Right lobe of liver (tissue), 6 donors: ENCODE measurements around the gene CPB2. TPM values are rescaled to one million over a fixed set of nuclear protein-coding genes. Genes with fewer than 3 reads are reported as not detected.

ENCODE experiments used
- ATAC-seq, 4 donors: fragments of 200-7000 bp; cut with Tn5 transposase; one replicate each; pipeline ENCODE4 v1.9.1; 2020; ENCODE audit warnings: mild to moderate bottlenecking in 4 of 4, moderate library complexity in 4 of 4
- DNase-seq, 3 donors: peaks; one replicate each; pipeline ENCODE4 v3.0.0-alpha.2; 2020
- H3K27ac ChIP-seq, 3 donors: fragments of 200-600 bp; one replicate each; pipeline ENCODE4 v1.8.0; 2022
- H3K27me3 ChIP-seq, 2 donors: fragments of 200-600 bp; one replicate each; pipeline ENCODE4 v1.8.0; 2022
- H3K36me3 ChIP-seq, 4 donors: fragments of 200-600 bp; sonication (generic) in 1 of 4; one replicate each; pipeline versions ENCODE4 v1.5.1 to v1.8.0; 2017 to 2022; ENCODE audit warnings: control low read depth in 1 of 4
- H3K4me1 ChIP-seq, 4 donors: fragments of 200-600 bp; sonication (generic) in 1 of 4; one replicate each; pipeline versions ENCODE4 v1.5.1 to v1.8.0; 2017 to 2022; ENCODE audit warnings: control low read depth in 1 of 4
- H3K4me3 ChIP-seq, 3 donors: fragments of 200-600 bp; one replicate each; pipeline ENCODE4 v1.8.0; 2022
- H3K9me3 ChIP-seq, 4 donors: fragments of 200-600 bp; sonication (generic) in 1 of 4; one replicate each; pipeline versions ENCODE4 v1.5.1 to v1.8.0; 2017 to 2022; ENCODE audit warnings: control low read depth in 1 of 4
- POLR2A ChIP-seq: fragments of 450-650 bp; IDR thresholded peaks from one replicate; pipeline ENCODE4 v1.6.1; 2017; ENCODE audit warnings: antibody characterized with exemption, mild to moderate bottlenecking
- WGBS: methylation state at CpG from one replicate; pipeline ENCODE4 v1.1.6; 2018; ENCODE audit warnings: low coverage, low lambda C conversion rate; ENCODE audit not compliant: insufficient coverage; ENCODE audit errors: missing lambda C conversion rate; 5-methylcytosine and 5-hydroxymethylcytosine counted together
- intact Hi-C, 2 donors: fragments of 100-400 bp; cut with DNase I; formaldehyde crosslinking; loops; one replicate each; pipeline versions ENCODE4 v1.11.2 to v1.14.1; 2022
- total RNA-seq, 6 experiments: library from RNA; depleted of rRNA in 2 of 6; stranded (reverse); fragments of >200 nt in 2 of 6; fragmentation: NEBNext Ultra II Directional in 3 of 6; extraction: Animal tissue kit (Norgen Biotek cat#: 25700) in 3 of 6; gene quantifications; one replicate each; pipeline versions ENCODE4 v1.1.0 to v1.2.4, GENCODE V29; 2016 to 2023
- TF ChIP-seq, protein P1 (sequence below), 4 donors: fragments of 200-600 bp in 3 of 4; fragments of 450-650 bp in 1 of 4; IDR thresholded peaks; one replicate each; pipeline versions ENCODE4 v1.5.1 to v1.8.0; 2016 to 2022; ENCODE audit warnings: antibody characterized with exemption in 4 of 4, mild to moderate bottlenecking in 2 of 4
- donor health status: DM: no; HTN: yes; CAD: no.
- donor health status: DM: no; HTN: no; CAD: no.
- donor health status: DM: no; HTN: no; CAD: no.
- donor health status: DM: no; HTN: yes; CAD: no.
- donor health status: DM: no; HTN: yes; CAD: no.

Gene CPB2
- total RNA-seq, 6 experiments from 2014 or later, result 342 to 693 (median 554) TPM

DNA sequence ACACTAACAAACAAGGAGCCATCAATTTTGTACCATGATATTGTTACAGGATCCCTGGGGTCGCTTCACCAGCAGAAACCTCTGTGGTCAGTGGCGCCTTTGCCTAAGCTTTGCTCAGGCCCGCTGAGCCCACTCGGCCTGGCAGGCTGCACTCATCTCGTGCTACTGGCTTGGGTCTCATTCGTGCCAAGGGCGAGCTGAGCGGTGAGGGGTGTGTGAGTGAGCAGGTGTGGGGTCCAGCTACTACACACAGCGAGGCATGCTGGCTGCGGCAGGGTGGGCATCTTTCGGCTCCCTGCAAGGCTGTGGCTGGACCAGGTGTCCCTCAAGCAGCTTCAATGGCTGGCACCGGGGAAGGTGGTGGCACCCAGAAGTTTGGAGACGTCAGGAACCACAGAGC, 19.1 kb downstream of the CPB2 start:
- peak in 3 of 4 donors; percentile 12 to 25 (median 14) for ATAC-seq
- Histone ChIP-seq H3K36me3 (peaks cover 0 to 79% (median 38%) of the 10 kb centered on the region in 4 donors), H3K4me1 (no peaks in the 10 kb centered on the region), H3K27me3 (no peaks in the 10 kb centered on the region), H3K9me3 (no peaks in the 10 kb centered on the region), H3K27ac (no peak overlapping the region), H3K4me3 (no peak overlapping the region)
- intact Hi-C loops, result no loop called here
- 93% methylated on average over 11 of the region's 13 CpGs for WGBS
- TF ChIP-seq POLR2A, result no peak
- TF ChIP-seq, protein P1, sequence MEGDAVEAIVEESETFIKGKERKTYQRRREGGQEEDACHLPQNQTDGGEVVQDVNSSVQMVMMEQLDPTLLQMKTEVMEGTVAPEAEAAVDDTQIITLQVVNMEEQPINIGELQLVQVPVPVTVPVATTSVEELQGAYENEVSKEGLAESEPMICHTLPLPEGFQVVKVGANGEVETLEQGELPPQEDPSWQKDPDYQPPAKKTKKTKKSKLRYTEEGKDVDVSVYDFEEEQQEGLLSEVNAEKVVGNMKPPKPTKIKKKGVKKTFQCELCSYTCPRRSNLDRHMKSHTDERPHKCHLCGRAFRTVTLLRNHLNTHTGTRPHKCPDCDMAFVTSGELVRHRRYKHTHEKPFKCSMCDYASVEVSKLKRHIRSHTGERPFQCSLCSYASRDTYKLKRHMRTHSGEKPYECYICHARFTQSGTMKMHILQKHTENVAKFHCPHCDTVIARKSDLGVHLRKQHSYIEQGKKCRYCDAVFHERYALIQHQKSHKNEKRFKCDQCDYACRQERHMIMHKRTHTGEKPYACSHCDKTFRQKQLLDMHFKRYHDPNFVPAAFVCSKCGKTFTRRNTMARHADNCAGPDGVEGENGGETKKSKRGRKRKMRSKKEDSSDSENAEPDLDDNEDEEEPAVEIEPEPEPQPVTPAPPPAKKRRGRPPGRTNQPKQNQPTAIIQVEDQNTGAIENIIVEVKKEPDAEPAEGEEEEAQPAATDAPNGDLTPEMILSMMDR (IDR thresholded peaks at IDR 0.05), result no peak
- no peak for DNase-seq

DNA sequence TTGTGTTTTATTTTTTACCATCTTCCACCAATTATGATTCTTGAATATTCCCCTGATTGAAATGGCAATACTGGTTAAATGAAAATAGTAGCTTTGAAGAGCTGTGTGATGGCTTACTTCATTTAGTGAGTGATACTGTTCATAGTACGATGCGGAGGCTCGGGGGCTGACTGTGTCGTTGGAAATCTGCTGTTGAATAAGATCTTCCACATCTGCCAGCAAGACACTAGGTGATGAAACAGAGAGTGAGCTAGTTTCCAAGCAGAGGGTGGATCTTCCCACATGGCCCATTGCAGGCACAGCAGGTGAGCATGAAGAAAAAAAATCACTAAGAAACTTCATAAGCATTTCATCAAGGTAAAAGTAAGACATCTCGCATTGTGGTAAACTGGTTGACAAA, 22.5 kb downstream of the CPB2 start:
- Histone ChIP-seq H3K4me1 (peaks cover 0 to 16% (median 3%) of the 10 kb centered on the region in 4 donors), H3K9me3 (no peaks in the 10 kb centered on the region), H3K36me3 (peaks cover 0 to 86% (median 46%) of the 10 kb centered on the region in 4 donors), H3K27ac (peak overlapping the region in 1 of 3 donors; percentile 20), H3K4me3 (no peak overlapping the region), H3K27me3 (no peaks in the 10 kb centered on the region)
- DNase-seq, result no peak
- WGBS, result 84% methylated on average over 5 of the region's 5 CpGs
- TF ChIP-seq, protein P1 (IDR thresholded peaks at IDR 0.05), result no peak
- no peak for TF ChIP-seq POLR2A
- ATAC-seq, result no peak
- intact Hi-C loops, result no loop called here

DNA sequence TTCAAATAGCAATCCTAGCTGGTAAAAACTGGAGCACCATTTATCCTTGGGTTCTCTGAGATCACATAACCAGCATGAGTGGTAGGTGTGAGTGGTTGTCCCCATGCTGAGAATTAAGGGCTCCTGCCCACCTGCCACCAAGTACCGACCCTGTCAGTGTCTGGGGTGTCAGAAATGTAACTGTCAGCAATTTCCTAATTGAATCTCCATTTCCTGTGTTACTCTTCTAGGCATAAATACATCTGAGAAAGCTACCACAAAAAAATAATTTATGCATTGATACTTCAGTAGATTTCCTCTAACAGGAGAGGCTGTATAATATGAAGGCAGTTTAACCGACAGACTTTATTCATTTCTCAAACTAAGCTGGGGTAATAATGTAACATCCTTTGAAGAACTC, 25.1 kb downstream of the CPB2 start:
- peaks cover 0 to 29% (median 13%) of the 10 kb centered on the region in 4 donors for H3K4me1 ChIP-seq
- WGBS, result 46% methylated on average over 2 of the region's 2 CpGs
- no peaks in the 10 kb centered on the region for H3K27me3 ChIP-seq
- no peak for TF ChIP-seq POLR2A
- TF ChIP-seq, protein P1 (IDR thresholded peaks at IDR 0.05), result no peak
- intact Hi-C loops, result no loop called here
- DNase-seq (no peak), ATAC-seq (no peak)
- no peak overlapping the region for H3K4me3 ChIP-seq
- peak overlapping the region in 1 of 3 donors; percentile 12 for H3K27ac ChIP-seq
- no peaks in the 10 kb centered on the region for H3K9me3 ChIP-seq
- H3K36me3 ChIP-seq, result peaks cover 0 to 62% (median 32%) of the 10 kb centered on the region in 4 donors

DNA sequence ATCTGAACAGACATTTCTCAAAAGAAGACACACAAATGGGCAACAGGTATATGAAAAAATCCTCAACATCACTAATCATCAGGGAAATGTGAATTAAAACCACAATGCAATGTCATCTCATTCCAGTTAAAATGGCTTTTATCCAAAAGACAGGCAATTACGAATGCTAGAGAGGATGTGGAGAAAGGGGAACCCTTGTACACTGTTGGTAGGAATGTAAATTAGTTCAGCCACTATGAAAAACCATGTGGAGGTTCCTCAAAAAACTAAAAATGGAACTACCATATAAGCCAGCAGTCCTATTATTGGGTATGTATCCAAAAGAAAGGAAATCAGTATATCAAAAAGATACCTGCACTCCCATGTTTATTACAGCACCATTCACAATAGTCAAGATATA, 27.6 kb downstream of the CPB2 start:
- no peak for TF ChIP-seq POLR2A
- TF ChIP-seq, protein P1 (IDR thresholded peaks at IDR 0.05), result no peak
- Histone ChIP-seq H3K36me3 (peaks cover 0 to 61% (median 35%) of the 10 kb centered on the region in 4 donors), H3K4me3 (no peak overlapping the region), H3K9me3 (no peaks in the 10 kb centered on the region), H3K27me3 (no peaks in the 10 kb centered on the region), H3K27ac (peak overlapping the region; percentile 35 to 85 (median 77)), H3K4me1 (peaks cover 0 to 53% (median 16%) of the 10 kb centered on the region in 4 donors)
- intact Hi-C loops, result no loop called here
- ATAC-seq (no peak), DNase-seq (no peak)
- WGBS, result 20% methylated on average over 1 of the region's 1 CpG
